HCT116 (cell line): ENCODE measurements around the gene KIAA1671. TPM values are rescaled to one million over a fixed set of nuclear protein-coding genes. Genes with fewer than 3 reads are reported as not detected.

Experiments used
- ATAC-seq: fragments of 200-7000 bp; cut with Tn5 transposase; 2 replicates; pipeline ENCODE4 v1.9.1; 2020; ENCODE audit warnings: mild to moderate bottlenecking, moderate library complexity
- BruUV-seq: library from RNA; stranded (reverse); fragments of 400-500 nt; replicated peaks from 2 replicates; lab custom pipeline; 2021; lab: Mats Ljungman, UMichigan
- CTCF ChIA-PET: fragments of 300-600 bp; sonication (Branson Sonifier 250); formaldehyde crosslinking; loops from one replicate; lab custom pipeline; 2021; ENCODE audit warnings: antibody characterized with exemption; lab: Charles Lee
- POLR2A ChIA-PET: fragments of 300-600, 350-600 bp; sonication (Branson Sonifier 250); formaldehyde crosslinking; loops from one replicate; lab custom pipeline; 2021; ENCODE audit warnings: antibody characterized with exemption; lab: Charles Lee
- RAD21 ChIA-PET, 2 experiments: fragments of 300-600 bp; sonication (Branson Sonifier 250); formaldehyde crosslinking; loops; one replicate each; lab custom pipeline; 2023; ENCODE audit warnings: low total read pairs in 2 of 2; ENCODE audit not compliant: uncharacterized antibody in 2 of 2, unreplicated experiment in 2 of 2, low non-redundant PET in 1 of 2; lab: Charles Lee
- DNase-seq: peaks from one replicate; pipeline ENCODE4 v3.0.0-alpha.2; 2010; ENCODE audit warnings: low read depth, low spot score
- H2AFZ ChIP-seq: fragments of 200-600 bp; shearing (Covaris generic), sonication (generic); 2 replicates; pipeline ENCODE4 v1.6.1; 2017; ENCODE audit warnings: low read depth, mixed run types, mixed read lengths, antibody characterized with exemption, low read length; ENCODE audit not compliant: poor library complexity, severe bottlenecking
- H3K27ac ChIP-seq: 2 replicates; pipeline ENCODE4 v1.5.1; 2012; ENCODE audit warnings: low read depth, low read length
- H3K27me3 ChIP-seq: fragments of 200-600 bp; sonication (generic); 2 replicates; pipeline ENCODE4 v1.6.1; 2016; ENCODE audit warnings: mixed run types, low read length, mixed read lengths; ENCODE audit not compliant: insufficient read depth
- H3K36me3 ChIP-seq, 2 experiments: fragments of 200-500 bp in 1 of 2; fragments of 200-600 bp in 1 of 2; sonication (Bioruptor generic) in 1 of 2; sonication (generic) in 1 of 2; 2 replicates each; pipeline versions ENCODE4 v1.5.1 to v1.6.1; 2014 to 2016; ENCODE audit warnings: low read length in 2 of 2, inconsistent platforms in 1 of 2, mixed read lengths in 1 of 2, mixed run types in 1 of 2; ENCODE audit not compliant: insufficient read depth in 2 of 2, control insufficient read depth in 1 of 2
- H3K4me1 ChIP-seq, 2 experiments: fragments of 200-600 bp in 1 of 2; sonication (generic) in 1 of 2; 2 replicates each; pipeline versions ENCODE4 v1.5.1 to v1.6.1; 2012 to 2017; ENCODE audit warnings: low read length in 2 of 2, inconsistent platforms in 1 of 2, mild to moderate bottlenecking in 1 of 2, mixed read lengths in 1 of 2, mixed run types in 1 of 2, moderate library complexity in 1 of 2; ENCODE audit not compliant: insufficient read depth in 2 of 2, control insufficient read depth in 1 of 2
- H3K4me2 ChIP-seq: fragments of 200-600 bp; sonication (generic); 2 replicates; pipeline ENCODE4 v1.6.1; 2017; ENCODE audit warnings: mixed run types, low read length, mixed read lengths
- H3K4me3 ChIP-seq, 2 experiments: fragments of 200-600 bp in 1 of 2; sonication (generic) in 1 of 2; replicated peaks in 1 of 2; 2 replicates each; pipeline ENCODE4 v1.5.1; 2011 to 2016; ENCODE audit warnings: low read length in 2 of 2, control low read depth in 1 of 2, low read depth in 1 of 2, mild to moderate bottlenecking in 1 of 2, mixed read lengths in 1 of 2, mixed run types in 1 of 2
- H3K79me2 ChIP-seq: fragments of 200-600 bp; sonication (generic); 2 replicates; pipeline ENCODE4 v1.6.1; 2017; ENCODE audit warnings: mild to moderate bottlenecking, mixed run types, low read length, moderate library complexity, mixed read lengths; ENCODE audit not compliant: insufficient read depth
- H3K9ac ChIP-seq: fragments of 200-600 bp; sonication (generic); 2 replicates; pipeline ENCODE4 v1.6.1; 2016; ENCODE audit warnings: low read length, mixed read lengths
- H3K9me2 ChIP-seq: fragments of 200-600 bp; sonication (generic), shearing (Covaris generic); 2 replicates; pipeline ENCODE4 v1.6.1; 2017; ENCODE audit warnings: mixed run types, mild to moderate bottlenecking, moderate library complexity; ENCODE audit not compliant: insufficient read depth
- H3K9me3 ChIP-seq, 2 experiments: fragments of 200-500 bp in 1 of 2; fragments of 200-600 bp in 1 of 2; sonication (Bioruptor generic) in 1 of 2; sonication (generic) in 1 of 2; 2 replicates each; pipeline ENCODE4 v1.6.1; 2014 to 2017; ENCODE audit warnings: low read length in 2 of 2, mixed read lengths in 2 of 2, inconsistent platforms in 1 of 2, low read depth in 1 of 2, mild to moderate bottlenecking in 1 of 2, mixed run types in 1 of 2, moderate library complexity in 1 of 2; ENCODE audit not compliant: control insufficient read depth in 1 of 2, insufficient read depth in 1 of 2
- H4K20me1 ChIP-seq: fragments of 200-600 bp; sonication (generic), shearing (Covaris generic); 2 replicates; pipeline ENCODE4 v1.6.1; 2017; ENCODE audit warnings: mixed run types, mild to moderate bottlenecking, moderate library complexity; ENCODE audit not compliant: insufficient read depth
- CBX3 ChIP-seq: IDR thresholded peaks from 2 replicates; pipeline ENCODE4 v1.6.1; 2012; ENCODE audit warnings: low read depth
- EGR1 ChIP-seq: IDR thresholded peaks from 2 replicates; pipeline ENCODE4 v1.6.1; 2012; ENCODE audit warnings: low read depth
- ELF1 ChIP-seq: IDR thresholded peaks from 2 replicates; pipeline ENCODE4 v1.6.1; 2012; ENCODE audit warnings: low read depth, borderline replicate concordance
- EZH2 ChIP-seq: fragments of 200-600 bp; sonication (generic); IDR thresholded peaks from 2 replicates; pipeline ENCODE4 v1.6.1; 2017; ENCODE audit warnings: antibody characterized with exemption, mixed run types
- EZH2phosphoT487 ChIP-seq: fragments of 200-600 bp; IDR thresholded peaks from 2 replicates; pipeline ENCODE4 v1.6.1; 2018; ENCODE audit warnings: antibody characterized with exemption, borderline replicate concordance
- JUND ChIP-seq: IDR thresholded peaks from 2 replicates; pipeline ENCODE4 v1.6.1; 2012
- POLR2A ChIP-seq: IDR thresholded peaks from 2 replicates; pipeline ENCODE4 v1.7.0; 2011; ENCODE audit warnings: borderline replicate concordance; ENCODE audit not compliant: insufficient read depth, insufficient read length; ENCODE audit errors: extremely low read depth
- RAD21 ChIP-seq: IDR thresholded peaks from 2 replicates; pipeline ENCODE4 v1.6.1; 2012; ENCODE audit warnings: low read depth, mild to moderate bottlenecking
- SIN3A ChIP-seq: IDR thresholded peaks from 2 replicates; pipeline ENCODE4 v1.6.1; 2012; ENCODE audit warnings: low read depth
- SRF ChIP-seq: IDR thresholded peaks from 2 replicates; pipeline ENCODE4 v1.6.1; 2012; ENCODE audit warnings: low read depth
- YY1 ChIP-seq: IDR thresholded peaks from 2 replicates; pipeline ENCODE4 v1.6.1; 2011; ENCODE audit warnings: low read length, low read depth, moderate library complexity, mild to moderate bottlenecking; ENCODE audit not compliant: insufficient replicate concordance; ENCODE audit errors: extremely low read depth
- ZFX ChIP-seq: fragments of 450-650 bp; IDR thresholded peaks from 2 replicates; pipeline ENCODE4 v1.6.1; 2017
- intact Hi-C: fragments of 100-400 bp; cut with micrococcal nuclease; formaldehyde crosslinking; loops from 2 replicates; pipeline ENCODE4 v1.10.0; 2022
- total RNA-seq: library from RNA; stranded (reverse); gene quantifications from one replicate; pipeline ENCODE4 v1.2.1, GENCODE V29; 2021; ENCODE audit not compliant: unreplicated experiment
- TF ChIP-seq, protein P1 (sequence below): IDR thresholded peaks from 2 replicates; pipeline ENCODE4 v1.6.1; 2011; ENCODE audit warnings: mild to moderate bottlenecking, low read length, moderate library complexity; ENCODE audit not compliant: insufficient replicate concordance; ENCODE audit errors: extremely low read depth
- TF ChIP-seq, protein P2 (sequence below): IDR thresholded peaks from 2 replicates; pipeline ENCODE4 v1.6.1; 2012
- TF ChIP-seq, protein P3 (sequence below), 3 experiments: fragments of 200-600 bp in 1 of 3; sonication (generic) in 1 of 3; IDR thresholded peaks in 2 of 3; conservative IDR thresholded peaks in 1 of 3; 2 replicates each; pipeline ENCODE4 v1.5.1; 2012 to 2017; ENCODE audit warnings: low read depth in 2 of 3, low read length in 2 of 3, antibody characterized with exemption in 1 of 3, borderline replicate concordance in 1 of 3, control low read depth in 1 of 3, mild to moderate bottlenecking in 1 of 3, mixed read lengths in 1 of 3, mixed run types in 1 of 3, moderate library complexity in 1 of 3; ENCODE audit not compliant: insufficient read depth in 1 of 3
- TF ChIP-seq, protein P4 (sequence below): IDR thresholded peaks from 2 replicates; pipeline ENCODE4 v1.6.1; 2012

The KIAA1671 gene
- total RNA-seq, 1 experiment from 2014 or later: 36.8 TPM

DNA sequence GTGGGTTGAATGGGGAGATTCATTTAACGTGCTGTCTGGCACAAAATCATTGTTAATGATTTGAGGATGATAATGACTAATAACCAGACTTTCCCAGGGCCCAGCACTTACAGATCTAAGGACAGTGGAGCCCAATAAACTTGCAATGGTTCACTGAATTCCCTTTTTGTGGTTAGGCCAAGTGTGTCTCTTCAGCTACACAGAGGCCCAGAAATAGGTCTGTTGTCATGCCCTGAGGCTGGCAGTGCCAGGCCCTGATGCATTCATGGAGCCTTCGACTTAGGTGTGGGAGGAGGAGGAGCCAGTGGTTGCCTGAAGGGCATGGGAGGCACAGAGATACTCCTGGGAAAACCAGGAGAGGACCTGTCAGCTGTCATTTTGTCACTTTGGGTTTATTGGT, 56.1 kb downstream of the KIAA1671 start:
- no peaks in the 10 kb centered on the region for H3K36me3 ChIP-seq
- H3K4me2 ChIP-seq: no peak overlapping the region
- POLR2A ChIA-PET: no interaction called here
- TF ChIP-seq SRF (no peak), CBX3 (no peak), EGR1 (no peak), EZH2 (no peak), ELF1 (no peak), SIN3A (no peak), JUND (no peak), EZH2phosphoT487 (no peak), ZFX (no peak), POLR2A (no peak), RAD21 (no peak), YY1 (no peak)
- TF ChIP-seq, protein P1, sequence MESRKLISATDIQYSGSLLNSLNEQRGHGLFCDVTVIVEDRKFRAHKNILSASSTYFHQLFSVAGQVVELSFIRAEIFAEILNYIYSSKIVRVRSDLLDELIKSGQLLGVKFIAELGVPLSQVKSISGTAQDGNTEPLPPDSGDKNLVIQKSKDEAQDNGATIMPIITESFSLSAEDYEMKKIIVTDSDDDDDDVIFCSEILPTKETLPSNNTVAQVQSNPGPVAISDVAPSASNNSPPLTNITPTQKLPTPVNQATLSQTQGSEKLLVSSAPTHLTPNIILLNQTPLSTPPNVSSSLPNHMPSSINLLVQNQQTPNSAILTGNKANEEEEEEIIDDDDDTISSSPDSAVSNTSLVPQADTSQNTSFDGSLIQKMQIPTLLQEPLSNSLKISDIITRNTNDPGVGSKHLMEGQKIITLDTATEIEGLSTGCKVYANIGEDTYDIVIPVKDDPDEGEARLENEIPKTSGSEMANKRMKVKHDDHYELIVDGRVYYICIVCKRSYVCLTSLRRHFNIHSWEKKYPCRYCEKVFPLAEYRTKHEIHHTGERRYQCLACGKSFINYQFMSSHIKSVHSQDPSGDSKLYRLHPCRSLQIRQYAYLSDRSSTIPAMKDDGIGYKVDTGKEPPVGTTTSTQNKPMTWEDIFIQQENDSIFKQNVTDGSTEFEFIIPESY: no peak
- TF ChIP-seq, protein P2, sequence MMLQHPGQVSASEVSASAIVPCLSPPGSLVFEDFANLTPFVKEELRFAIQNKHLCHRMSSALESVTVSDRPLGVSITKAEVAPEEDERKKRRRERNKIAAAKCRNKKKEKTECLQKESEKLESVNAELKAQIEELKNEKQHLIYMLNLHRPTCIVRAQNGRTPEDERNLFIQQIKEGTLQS: no peak
- TF ChIP-seq, protein P3, sequence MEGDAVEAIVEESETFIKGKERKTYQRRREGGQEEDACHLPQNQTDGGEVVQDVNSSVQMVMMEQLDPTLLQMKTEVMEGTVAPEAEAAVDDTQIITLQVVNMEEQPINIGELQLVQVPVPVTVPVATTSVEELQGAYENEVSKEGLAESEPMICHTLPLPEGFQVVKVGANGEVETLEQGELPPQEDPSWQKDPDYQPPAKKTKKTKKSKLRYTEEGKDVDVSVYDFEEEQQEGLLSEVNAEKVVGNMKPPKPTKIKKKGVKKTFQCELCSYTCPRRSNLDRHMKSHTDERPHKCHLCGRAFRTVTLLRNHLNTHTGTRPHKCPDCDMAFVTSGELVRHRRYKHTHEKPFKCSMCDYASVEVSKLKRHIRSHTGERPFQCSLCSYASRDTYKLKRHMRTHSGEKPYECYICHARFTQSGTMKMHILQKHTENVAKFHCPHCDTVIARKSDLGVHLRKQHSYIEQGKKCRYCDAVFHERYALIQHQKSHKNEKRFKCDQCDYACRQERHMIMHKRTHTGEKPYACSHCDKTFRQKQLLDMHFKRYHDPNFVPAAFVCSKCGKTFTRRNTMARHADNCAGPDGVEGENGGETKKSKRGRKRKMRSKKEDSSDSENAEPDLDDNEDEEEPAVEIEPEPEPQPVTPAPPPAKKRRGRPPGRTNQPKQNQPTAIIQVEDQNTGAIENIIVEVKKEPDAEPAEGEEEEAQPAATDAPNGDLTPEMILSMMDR (IDR thresholded peaks at IDR 0.05 in 2 of 3, conservative IDR thresholded peaks at IDR 0.05 in 1 of 3; ENCODE audit: borderline replicate concordance in 1 of 3, insufficient read depth in 1 of 3, low read depth in 2 of 3, low read length in 2 of 3): no peak
- TF ChIP-seq, protein P4, sequence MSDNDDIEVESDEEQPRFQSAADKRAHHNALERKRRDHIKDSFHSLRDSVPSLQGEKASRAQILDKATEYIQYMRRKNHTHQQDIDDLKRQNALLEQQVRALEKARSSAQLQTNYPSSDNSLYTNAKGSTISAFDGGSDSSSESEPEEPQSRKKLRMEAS: no peak
- no peak overlapping the region for H3K4me3 ChIP-seq
- H2AFZ ChIP-seq: no peak overlapping the region
- no peaks in the 10 kb centered on the region for H3K27me3 ChIP-seq
- H3K4me1 ChIP-seq: peaks cover 4 to 11% of the 10 kb centered on the region in 2 experiments; a peak in 2 of 4 replicates
- intact Hi-C loops: no loop called here
- H3K9me3 ChIP-seq: no peaks in the 10 kb centered on the region
- no peak overlapping the region for H3K27ac ChIP-seq
- H4K20me1 ChIP-seq: no peaks in the 10 kb centered on the region
- RAD21 ChIA-PET: no interaction called here
- no peak overlapping the region for H3K9ac ChIP-seq
- ATAC-seq: peak; percentile 32; the same call in 1 of the 2 replicates
- no peak for DNase-seq
- H3K79me2 ChIP-seq: peaks cover 20% of the 10 kb centered on the region; the same call in 1 of the 2 replicates
- CTCF ChIA-PET: no interaction called here
- no TSS peak for BruUV-seq
- no peaks in the 10 kb centered on the region for H3K9me2 ChIP-seq
